ENCODE data around the gene TRAPPC6A.

The TRAPPC6A gene

DNA sequence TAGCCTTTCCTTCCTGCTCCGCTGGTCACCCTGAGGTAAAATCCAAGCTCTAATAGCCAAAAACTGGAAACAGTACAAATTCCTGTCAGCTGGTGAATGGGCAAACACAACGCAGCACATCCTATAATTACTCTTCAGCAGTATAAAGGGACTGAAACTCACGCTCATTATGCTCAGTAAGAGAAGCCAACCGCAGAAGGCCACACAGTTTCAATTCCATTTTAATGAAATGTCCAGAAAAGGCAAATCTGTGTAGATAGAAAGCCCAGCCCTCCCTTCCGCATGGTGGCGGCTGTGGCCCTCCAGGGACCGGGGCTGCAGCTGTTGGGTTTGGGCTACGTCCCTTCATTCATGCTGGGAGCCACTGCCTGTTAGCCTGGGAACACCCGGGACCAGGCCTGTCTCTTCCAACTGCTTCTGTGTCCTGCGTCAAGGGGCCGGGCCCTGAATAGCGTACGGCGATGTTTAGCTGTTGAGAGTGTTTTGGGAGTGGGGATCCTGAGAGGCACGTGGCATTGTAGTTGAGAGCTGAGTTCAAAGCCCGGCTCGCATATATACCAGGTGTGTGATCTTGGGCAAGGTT lies 40.8 kb downstream of the TRAPPC6A start:
- TF ChIP-seq, protein P1, sequence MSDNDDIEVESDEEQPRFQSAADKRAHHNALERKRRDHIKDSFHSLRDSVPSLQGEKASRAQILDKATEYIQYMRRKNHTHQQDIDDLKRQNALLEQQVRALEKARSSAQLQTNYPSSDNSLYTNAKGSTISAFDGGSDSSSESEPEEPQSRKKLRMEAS (IDR thresholded peaks at IDR 0.05): no peak
- no peak for TF ChIP-seq CREB1 (IDR thresholded peaks at IDR 0.05; ENCODE audit: low read depth)
- TF ChIP-seq CEBPB (IDR thresholded peaks at IDR 0.05): no peak
- TF ChIP-seq NFIC (IDR thresholded peaks at IDR 0.05): no peak
- TF ChIP-seq, protein P2, sequence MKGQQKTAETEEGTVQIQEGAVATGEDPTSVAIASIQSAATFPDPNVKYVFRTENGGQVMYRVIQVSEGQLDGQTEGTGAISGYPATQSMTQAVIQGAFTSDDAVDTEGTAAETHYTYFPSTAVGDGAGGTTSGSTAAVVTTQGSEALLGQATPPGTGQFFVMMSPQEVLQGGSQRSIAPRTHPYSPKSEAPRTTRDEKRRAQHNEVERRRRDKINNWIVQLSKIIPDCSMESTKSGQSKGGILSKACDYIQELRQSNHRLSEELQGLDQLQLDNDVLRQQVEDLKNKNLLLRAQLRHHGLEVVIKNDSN (IDR thresholded peaks at IDR 0.05): no peak
- TF ChIP-seq EGR1 (IDR thresholded peaks at IDR 0.05): no peak
- no peak for TF ChIP-seq FOXM1 (IDR thresholded peaks at IDR 0.05; ENCODE audit: borderline replicate concordance, low read depth)
- TF ChIP-seq EP300 (IDR thresholded peaks at IDR 0.05; ENCODE audit: borderline replicate concordance): no peak
- TF ChIP-seq RAD21 (IDR thresholded peaks at IDR 0.05; ENCODE audit: low read depth): no peak
- no peak for TF ChIP-seq YY1 (IDR thresholded peaks at IDR 0.05; ENCODE audit: low read depth)
- no peak for TF ChIP-seq TAF1 (IDR thresholded peaks at IDR 0.05; ENCODE audit: low read depth)
- TF ChIP-seq TCF12 (IDR thresholded peaks at IDR 0.05; ENCODE audit: low read depth): no peak
- TF ChIP-seq, protein P3, sequence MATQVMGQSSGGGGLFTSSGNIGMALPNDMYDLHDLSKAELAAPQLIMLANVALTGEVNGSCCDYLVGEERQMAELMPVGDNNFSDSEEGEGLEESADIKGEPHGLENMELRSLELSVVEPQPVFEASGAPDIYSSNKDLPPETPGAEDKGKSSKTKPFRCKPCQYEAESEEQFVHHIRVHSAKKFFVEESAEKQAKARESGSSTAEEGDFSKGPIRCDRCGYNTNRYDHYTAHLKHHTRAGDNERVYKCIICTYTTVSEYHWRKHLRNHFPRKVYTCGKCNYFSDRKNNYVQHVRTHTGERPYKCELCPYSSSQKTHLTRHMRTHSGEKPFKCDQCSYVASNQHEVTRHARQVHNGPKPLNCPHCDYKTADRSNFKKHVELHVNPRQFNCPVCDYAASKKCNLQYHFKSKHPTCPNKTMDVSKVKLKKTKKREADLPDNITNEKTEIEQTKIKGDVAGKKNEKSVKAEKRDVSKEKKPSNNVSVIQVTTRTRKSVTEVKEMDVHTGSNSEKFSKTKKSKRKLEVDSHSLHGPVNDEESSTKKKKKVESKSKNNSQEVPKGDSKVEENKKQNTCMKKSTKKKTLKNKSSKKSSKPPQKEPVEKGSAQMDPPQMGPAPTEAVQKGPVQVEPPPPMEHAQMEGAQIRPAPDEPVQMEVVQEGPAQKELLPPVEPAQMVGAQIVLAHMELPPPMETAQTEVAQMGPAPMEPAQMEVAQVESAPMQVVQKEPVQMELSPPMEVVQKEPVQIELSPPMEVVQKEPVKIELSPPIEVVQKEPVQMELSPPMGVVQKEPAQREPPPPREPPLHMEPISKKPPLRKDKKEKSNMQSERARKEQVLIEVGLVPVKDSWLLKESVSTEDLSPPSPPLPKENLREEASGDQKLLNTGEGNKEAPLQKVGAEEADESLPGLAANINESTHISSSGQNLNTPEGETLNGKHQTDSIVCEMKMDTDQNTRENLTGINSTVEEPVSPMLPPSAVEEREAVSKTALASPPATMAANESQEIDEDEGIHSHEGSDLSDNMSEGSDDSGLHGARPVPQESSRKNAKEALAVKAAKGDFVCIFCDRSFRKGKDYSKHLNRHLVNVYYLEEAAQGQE (IDR thresholded peaks at IDR 0.05; ENCODE audit: low read depth): no peak
- no peak for TF ChIP-seq ZBTB7A (IDR thresholded peaks at IDR 0.05; ENCODE audit: low read depth)
- no peak for TF ChIP-seq TEAD4 (IDR thresholded peaks at IDR 0.05)

DNA sequence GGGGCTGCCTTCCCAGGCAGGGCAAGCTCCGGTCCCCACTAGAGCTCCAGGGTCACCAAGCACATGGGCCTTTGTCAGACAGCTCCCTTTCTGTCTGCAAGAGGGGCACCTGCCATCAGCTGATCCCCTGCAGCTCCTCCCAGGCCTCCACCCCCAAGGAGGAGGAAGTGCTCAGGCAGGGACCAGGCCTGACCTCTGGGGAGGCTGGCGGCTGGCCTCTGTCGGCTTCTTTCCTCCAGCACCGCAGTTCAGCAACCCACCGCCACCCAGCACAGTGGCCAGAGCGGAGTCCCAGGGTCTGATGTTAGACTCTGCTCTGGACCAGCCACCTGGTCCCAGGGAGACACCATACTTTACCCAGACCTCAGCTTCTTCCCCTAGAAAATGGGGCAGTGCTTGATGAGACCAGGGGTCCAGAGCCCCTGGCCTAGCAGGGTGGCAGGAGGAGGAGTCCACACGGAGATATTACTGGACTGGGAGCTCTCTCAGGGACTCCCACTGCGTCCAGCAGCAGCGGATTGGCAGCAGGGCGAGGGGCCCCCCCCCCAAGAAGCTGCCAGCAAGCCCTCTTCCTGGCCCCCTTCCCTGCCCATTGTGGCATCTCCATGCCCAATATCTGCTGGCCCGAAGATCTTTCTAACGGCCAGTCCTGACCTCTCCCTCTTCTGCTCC lies 41.4 kb downstream of the TRAPPC6A start:
- TF ChIP-seq ZBTB7A (IDR thresholded peaks at IDR 0.05; ENCODE audit: low read depth) (no peak), TAF1 (IDR thresholded peaks at IDR 0.05; ENCODE audit: low read depth) (no peak), YY1 (IDR thresholded peaks at IDR 0.05; ENCODE audit: low read depth) (no peak)
- TF ChIP-seq, protein P1 (IDR thresholded peaks at IDR 0.05): no peak

DNA sequence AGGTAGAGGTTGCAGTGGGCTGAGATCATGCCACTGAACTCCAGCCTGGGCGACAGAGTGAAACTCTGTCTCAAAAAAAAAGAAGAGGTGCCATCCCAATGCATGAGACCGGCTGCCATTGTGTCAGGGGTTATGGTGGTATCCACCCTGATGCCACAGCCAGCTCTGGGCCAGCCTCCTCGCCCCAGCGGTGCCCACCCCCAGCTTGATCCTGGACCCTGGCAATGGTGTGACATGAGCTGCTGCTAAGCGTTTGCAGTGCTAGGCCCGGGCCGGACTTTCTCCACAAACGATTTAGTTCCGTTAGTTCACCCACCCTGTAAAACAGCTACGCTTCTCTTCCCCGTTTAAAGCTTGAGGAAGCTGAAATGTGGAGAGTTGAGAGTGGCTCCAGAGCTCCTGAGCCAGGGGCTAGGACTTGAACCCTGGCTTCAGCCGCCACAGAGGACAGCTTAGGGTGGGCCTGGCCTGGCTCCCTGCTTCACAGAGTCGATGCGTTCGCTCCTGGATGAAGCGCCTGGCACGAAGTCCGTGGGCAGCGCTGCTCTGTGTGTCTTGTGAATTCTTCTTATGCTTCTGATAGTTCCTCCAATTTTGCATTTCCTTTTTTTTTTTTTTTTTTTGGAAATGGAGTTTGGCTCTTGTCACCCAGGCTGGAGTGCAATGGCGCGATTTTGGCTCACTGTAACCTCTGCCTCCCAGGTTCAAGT lies 42.7 kb downstream of the TRAPPC6A start:
- TF ChIP-seq NFIC (IDR thresholded peaks at IDR 0.05): no peak
- no peak for TF ChIP-seq RAD21 (IDR thresholded peaks at IDR 0.05; ENCODE audit: low read depth)
- TF ChIP-seq EGR1 (IDR thresholded peaks at IDR 0.05): no peak
- TF ChIP-seq TCF12 (IDR thresholded peaks at IDR 0.05; ENCODE audit: low read depth): no peak
- TF ChIP-seq YY1 (IDR thresholded peaks at IDR 0.05; ENCODE audit: low read depth): no peak
- no peak for TF ChIP-seq TAF1 (IDR thresholded peaks at IDR 0.05; ENCODE audit: low read depth)
- TF ChIP-seq, protein P1 (IDR thresholded peaks at IDR 0.05): no peak
- no peak for TF ChIP-seq CREB1 (IDR thresholded peaks at IDR 0.05; ENCODE audit: low read depth)
- TF ChIP-seq, protein P3 (IDR thresholded peaks at IDR 0.05; ENCODE audit: low read depth): no peak

DNA sequence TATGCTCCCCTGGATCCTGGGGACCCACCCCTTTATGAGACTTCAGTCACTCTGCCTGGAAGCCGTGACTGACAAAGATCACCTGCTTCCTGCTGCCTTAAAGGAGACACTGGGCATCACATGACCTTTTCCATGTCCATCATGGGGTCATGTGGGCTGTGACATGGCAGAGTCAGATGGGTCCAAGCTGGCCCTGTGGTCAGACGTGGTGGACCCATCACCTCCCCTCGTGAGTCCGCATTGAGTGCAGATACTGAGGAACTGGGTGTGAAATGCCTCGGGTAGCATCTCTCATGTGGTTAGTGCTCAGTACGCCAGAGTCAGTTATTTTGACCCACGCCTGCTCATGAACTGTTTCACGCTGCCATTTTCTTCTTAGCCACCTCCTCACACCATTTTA lies 44.4 kb downstream of the TRAPPC6A start:
- no peak for TF ChIP-seq FOXM1 (IDR thresholded peaks at IDR 0.05; ENCODE audit: borderline replicate concordance, low read depth)
- TF ChIP-seq TEAD4 (IDR thresholded peaks at IDR 0.05): no peak
- no peak for TF ChIP-seq CREB1 (IDR thresholded peaks at IDR 0.05; ENCODE audit: low read depth)

DNA sequence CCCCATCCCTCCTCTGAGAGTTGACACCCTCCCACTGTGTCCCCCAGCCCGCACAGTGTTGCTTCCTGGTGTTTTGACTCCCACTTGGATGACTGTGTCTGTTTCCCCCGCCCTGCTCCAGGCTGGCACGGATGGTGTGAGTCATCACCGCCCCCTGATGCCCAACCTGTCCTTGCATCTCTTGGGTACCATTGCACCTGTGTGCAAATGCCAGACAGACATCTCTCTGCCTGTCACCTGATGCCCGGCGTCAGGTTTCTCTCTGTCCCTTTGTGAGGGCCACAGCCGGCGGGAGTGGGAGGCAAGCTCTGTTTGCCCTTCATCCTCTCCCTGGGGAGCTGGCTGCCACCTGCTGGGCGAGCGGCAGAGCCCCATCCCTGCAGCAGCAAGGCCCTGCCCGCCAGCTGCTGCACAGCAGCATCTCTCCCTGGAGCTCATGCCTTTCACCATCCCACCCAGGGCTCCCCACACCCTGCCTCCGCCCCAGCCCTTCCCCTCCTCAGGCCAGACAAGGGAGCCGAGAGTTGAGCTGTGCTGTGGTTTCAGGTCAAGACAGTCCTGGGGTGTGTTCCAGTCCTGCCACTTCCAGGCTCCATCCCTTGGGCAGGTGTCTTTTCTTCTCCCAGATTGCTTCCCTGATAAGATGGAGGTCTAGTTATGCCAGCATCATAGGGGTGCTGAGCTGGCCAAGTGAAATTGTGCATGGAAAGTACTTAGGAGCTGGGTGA lies 47.0 kb downstream of the TRAPPC6A start:
- no peak for TF ChIP-seq RAD21 (IDR thresholded peaks at IDR 0.05; ENCODE audit: low read depth)
- TF ChIP-seq, protein P1 (IDR thresholded peaks at IDR 0.05): no peak

DNA sequence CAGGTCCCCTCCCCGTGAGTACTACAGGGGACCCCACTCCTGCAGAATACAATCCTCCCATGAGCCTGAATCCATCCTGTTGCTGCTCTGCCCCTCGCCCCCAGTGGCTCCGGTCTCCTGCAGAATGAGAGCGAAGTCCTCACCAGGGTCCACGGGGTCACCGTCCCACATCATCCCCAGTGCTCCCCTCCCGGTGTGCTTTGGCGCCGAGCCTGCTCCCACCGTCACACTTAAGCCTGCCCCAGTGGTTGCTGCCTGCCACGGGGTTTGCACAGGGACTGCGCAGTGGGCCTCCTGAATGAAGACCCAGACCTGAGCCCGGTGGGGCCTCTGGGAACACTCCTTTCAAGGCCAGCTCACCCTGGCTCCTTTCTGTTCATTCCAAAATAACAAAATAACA lies 47.8 kb downstream of the TRAPPC6A start:
- no peak for TF ChIP-seq EP300 (IDR thresholded peaks at IDR 0.05; ENCODE audit: borderline replicate concordance)
- TF ChIP-seq YY1 (IDR thresholded peaks at IDR 0.05; ENCODE audit: low read depth): no peak
- TF ChIP-seq NFIC (IDR thresholded peaks at IDR 0.05): no peak
- TF ChIP-seq FOXM1 (IDR thresholded peaks at IDR 0.05; ENCODE audit: borderline replicate concordance, low read depth): no peak
- TF ChIP-seq EGR1 (IDR thresholded peaks at IDR 0.05): no peak
- no peak for TF ChIP-seq TEAD4 (IDR thresholded peaks at IDR 0.05)
- no peak for TF ChIP-seq TAF1 (IDR thresholded peaks at IDR 0.05; ENCODE audit: low read depth)
- TF ChIP-seq, protein P1 (IDR thresholded peaks at IDR 0.05): no peak
- TF ChIP-seq CEBPB (IDR thresholded peaks at IDR 0.05): no peak
- no peak for TF ChIP-seq TCF12 (IDR thresholded peaks at IDR 0.05; ENCODE audit: low read depth)
- TF ChIP-seq CREB1 (IDR thresholded peaks at IDR 0.05; ENCODE audit: low read depth): no peak
- TF ChIP-seq, protein P2 (IDR thresholded peaks at IDR 0.05): no peak
- TF ChIP-seq RAD21 (IDR thresholded peaks at IDR 0.05; ENCODE audit: low read depth): no peak
- TF ChIP-seq ZBTB7A (IDR thresholded peaks at IDR 0.05; ENCODE audit: low read depth): no peak
- TF ChIP-seq, protein P3 (IDR thresholded peaks at IDR 0.05; ENCODE audit: low read depth): no peak
